K562 (cell line): ENCODE measurements around the gene MICU2. TPM values are rescaled to one million over a fixed set of nuclear protein-coding genes. Genes with fewer than 3 reads are reported as not detected.

Source experiments
- BCOR ChIP-seq: fragments of 450-650 bp; IDR thresholded peaks from 2 replicates; pipeline ENCODE4 v1.6.1; 2016
- BRD9 ChIP-seq: fragments of 450-650 bp; IDR thresholded peaks from 2 replicates; pipeline ENCODE4 v1.6.1; 2018; ENCODE audit warnings: low read depth; ENCODE audit not compliant: partially characterized antibody
- CCAR2 ChIP-seq: fragments of 200-400 bp; formaldehyde crosslinking; IDR thresholded peaks from 2 replicates; pipeline ENCODE4 v1.6.1; 2017; ENCODE audit warnings: mild to moderate bottlenecking, low read depth, low read length
- DDX20 ChIP-seq: fragments of 450-650 bp; IDR thresholded peaks from 2 replicates; pipeline ENCODE4 v1.6.1; 2016; ENCODE audit warnings: missing genetic modification characterization, low read depth, mild to moderate bottlenecking, missing compliant biosample characterization, moderate library complexity
- E2F3 ChIP-seq: fragments of 250-450 bp; sonication (Bioruptor Pico); IDR thresholded peaks from 2 replicates; pipeline ENCODE4 v1.4.0; 2020; ENCODE audit warnings: mild to moderate bottlenecking
- GMEB1 ChIP-seq: fragments of 250-450 bp; sonication (Bioruptor Pico); IDR thresholded peaks from 2 replicates; pipeline ENCODE4 v1.4.0; 2020; ENCODE audit warnings: mild to moderate bottlenecking
- HBP1 ChIP-seq: fragments of 450-650 bp; formaldehyde crosslinking; IDR thresholded peaks from 2 replicates; pipeline ENCODE4 v1.4.0; 2022; ENCODE audit warnings: missing genetic modification characterization
- HDAC3 ChIP-seq: fragments of 450-650 bp; IDR thresholded peaks from 2 replicates; pipeline ENCODE4 v1.6.1; 2018; ENCODE audit warnings: borderline replicate concordance, mild to moderate bottlenecking, moderate library complexity; ENCODE audit not compliant: partially characterized antibody
- HLTF ChIP-seq: fragments of 450-650 bp; IDR thresholded peaks from 2 replicates; pipeline ENCODE4 v1.6.1; 2016
- KAT7 ChIP-seq: sonication (generic); formaldehyde crosslinking; IDR thresholded peaks from 2 replicates; pipeline ENCODE4 v1.8.0; 2022; ENCODE audit warnings: missing genetic modification reagents, mild to moderate bottlenecking, borderline replicate concordance
- KAT8 ChIP-seq: fragments of 450-650 bp; IDR thresholded peaks from 2 replicates; pipeline ENCODE4 v1.6.1; 2016; ENCODE audit warnings: low read depth, mild to moderate bottlenecking
- KHSRP ChIP-seq: fragments of 450-650 bp; IDR thresholded peaks from 2 replicates; pipeline ENCODE4 v1.6.1; 2017
- KLF13 ChIP-seq: fragments of 450-650 bp; IDR thresholded peaks from 2 replicates; pipeline ENCODE4 v1.6.1; 2016; ENCODE audit warnings: missing genetic modification characterization, low read depth, mild to moderate bottlenecking, missing compliant biosample characterization, moderate library complexity, borderline replicate concordance
- L3MBTL2 ChIP-seq: fragments of 450-650 bp; IDR thresholded peaks from 2 replicates; pipeline ENCODE4 v1.6.1; 2016; ENCODE audit warnings: mild to moderate bottlenecking, moderate library complexity
- MAFG ChIP-seq: fragments of 450-650 bp; conservative IDR thresholded peaks from 2 replicates; pipeline ENCODE4 v1.6.1; 2016; ENCODE audit warnings: missing genetic modification characterization, missing compliant biosample characterization
- NFIC ChIP-seq: fragments of 450-650 bp; IDR thresholded peaks from 2 replicates; pipeline ENCODE4 v1.6.1; 2017; ENCODE audit warnings: mild to moderate bottlenecking, inconsistent platforms
- PCBP2 ChIP-seq: fragments of 200-400 bp; formaldehyde crosslinking; IDR thresholded peaks from 2 replicates; pipeline ENCODE4 v1.6.1; 2018; ENCODE audit warnings: low read length, low read depth, mild to moderate bottlenecking, moderate library complexity; ENCODE audit not compliant: poor library complexity, severe bottlenecking
- POLR2A ChIP-seq: fragments of 450-650 bp; conservative IDR thresholded peaks from 2 replicates; pipeline ENCODE4 v1.6.1; 2016
- RBM25 ChIP-seq: fragments of 200-400 bp; formaldehyde crosslinking; IDR thresholded peaks from 2 replicates; pipeline ENCODE4 v1.6.1; 2018; ENCODE audit warnings: low read length, low read depth, moderate library complexity; ENCODE audit not compliant: severe bottlenecking
- RFX5 ChIP-seq: IDR thresholded peaks from 2 replicates; pipeline ENCODE4 v1.6.1; 2011; ENCODE audit warnings: low read depth, mild to moderate bottlenecking, improper control_type of control experiment, low read length
- SAP30 ChIP-seq: fragments of 200-600 bp; sonication (generic); IDR thresholded peaks from 2 replicates; pipeline ENCODE4 v1.6.1; 2012; ENCODE audit warnings: borderline replicate concordance, low read depth, mild to moderate bottlenecking, moderate library complexity, low read length, control low read depth, inconsistent platforms; ENCODE audit not compliant: insufficient read depth, poor library complexity, severe bottlenecking
- SMARCB1 ChIP-seq: IDR thresholded peaks from 2 replicates; pipeline ENCODE4 v1.6.1; 2011; ENCODE audit warnings: improper control_type of control experiment, low read depth; ENCODE audit not compliant: insufficient read length
- ZBTB12 ChIP-seq: fragments of 250-450 bp; sonication (Bioruptor Pico); IDR thresholded peaks from 2 replicates; pipeline ENCODE4 v1.4.0; 2020
- ZNF197 ChIP-seq: fragments of 200-800 bp; sonication (Bioruptor generic); IDR thresholded peaks from 2 replicates; pipeline ENCODE4 v1.6.1; 2016; ENCODE audit warnings: low read depth, missing genetic modification characterization, missing compliant biosample characterization
- ZNF217 ChIP-seq: sonication (generic); formaldehyde crosslinking; IDR thresholded peaks from 2 replicates; pipeline ENCODE4 v1.8.0; 2022; ENCODE audit warnings: mild to moderate bottlenecking, missing genetic modification reagents
- ZNF444 ChIP-seq: fragments of 250-450 bp; sonication (Bioruptor Pico); IDR thresholded peaks from 2 replicates; pipeline ENCODE4 v1.4.0; 2020; ENCODE audit warnings: mild to moderate bottlenecking, moderate library complexity
- ZNF717 ChIP-seq: fragments of 250-450 bp; sonication (Bioruptor Pico); IDR thresholded peaks from 2 replicates; pipeline ENCODE4 v1.5.0; 2021
- polyA plus RNA-seq, 8 experiments: library from polyadenylated mRNA; depleted of rRNA in 4 of 8; stranded (reverse) in 5 of 8; unstranded in 3 of 8; fragments of >200 nt; fragmentation: Nextera tagmentation in 2 of 8; fragmentation: Illumina TruSeq in 1 of 8; extraction: Ambion mirVana in 2 of 8; extraction: Trizol in 1 of 8; gene quantifications; 2 replicates each; pipeline versions ENCODE4 v1.2.1 to v1.2.3, GENCODE V29; 2011 to 2014; ENCODE audit warnings: inconsistent platforms in 1 of 8, missing spikeins in 1 of 8
- total RNA-seq, 7 experiments: library from RNA; depleted of rRNA in 6 of 7; stranded (reverse); fragments of >200 nt in 6 of 7; fragmentation: Illumina TruSeq in 2 of 7; extraction: Trizol in 2 of 7; gene quantifications; 2 replicates each; pipeline versions ENCODE4 v1.2.1 to v1.2.3, GENCODE V29; 2011 to 2021; ENCODE audit warnings: low replicate concordance in 1 of 7

The MICU2 gene
- total and polyA plus RNA-seq, 9 of the 15 experiments (the other 6 are each of a cell fraction or from before 2014, with no cell fraction given) = 9.1 to 41.8 (median 33.4) TPM

DNA sequence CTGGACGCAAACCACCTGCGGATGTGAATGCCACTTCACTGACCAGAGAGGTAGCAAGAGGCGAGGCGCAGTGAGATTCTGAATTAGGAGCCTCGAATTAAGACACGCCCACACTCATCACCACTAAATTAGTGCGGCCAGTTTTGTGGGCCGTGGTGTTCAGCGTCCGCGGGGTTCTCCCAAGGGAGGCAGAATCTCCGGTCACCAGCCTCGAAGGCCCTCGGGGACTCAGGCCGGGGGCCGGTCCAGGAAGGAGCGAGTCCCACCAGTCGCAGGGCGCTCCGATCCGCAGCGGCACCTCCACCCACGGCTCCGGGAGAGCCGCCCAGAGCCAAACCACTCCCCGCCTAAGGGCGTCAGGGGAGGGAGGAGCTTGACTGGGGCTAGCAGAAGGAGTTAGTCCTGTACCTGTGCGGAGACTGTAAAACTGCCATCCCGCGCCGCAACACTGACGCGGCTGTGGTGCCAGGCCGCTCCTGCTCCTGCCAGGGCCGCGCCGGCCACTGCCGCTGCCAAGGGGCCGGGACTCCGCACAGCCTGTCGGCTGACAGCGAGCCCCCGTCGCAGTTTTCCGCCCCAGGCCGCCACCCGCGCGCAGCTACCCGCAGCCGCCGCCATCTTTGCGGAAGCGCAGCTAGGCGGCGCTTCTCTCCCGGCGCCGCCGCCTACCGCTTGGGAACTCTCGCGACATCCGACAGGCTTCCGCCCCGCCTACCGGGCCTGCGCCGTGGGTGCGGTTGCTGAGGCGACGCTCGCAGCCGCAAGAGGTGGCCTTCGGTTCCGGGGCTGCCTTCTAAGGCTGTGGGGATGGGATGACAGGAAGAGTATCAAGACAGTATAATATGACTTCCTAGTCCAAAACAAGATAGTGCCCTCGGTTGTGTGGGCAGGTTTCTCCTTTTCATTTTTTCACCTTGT is at the start of gene MICU2 (continued):
- TF ChIP-seq GMEB1 (CRISPR knock-in tag) (peak; percentile 45), KHSRP (no peak), MAFG (tag) (no peak), ZNF717 (CRISPR knock-in tag) (no peak), DDX20 (tag) (no peak), ZBTB12 (CRISPR knock-in tag) (no peak), E2F3 (CRISPR knock-in tag) (peak; percentile 67), NFIC (peak; percentile 51; the same call in 1 of the 2 replicates), L3MBTL2 (peak; percentile 83), KLF13 (tag) (no peak), SMARCB1 (no peak), KAT8 (no peak), BCOR (no peak), HLTF (no peak), RBM25 (peak; percentile 97), BRD9 (no peak), HBP1 (CRISPR knock-in tag) (no peak), ZNF217 (CRISPR knock-in tag) (no peak), KAT7 (CRISPR knock-in tag) (no peak), ZNF444 (CRISPR knock-in tag) (no peak), RFX5 (no peak), ZNF197 (no peak), POLR2A (peak; percentile 98), SAP30 (no peak), HDAC3 (no peak), PCBP2 (no peak), CCAR2 (no peak)
